Hematopoietic multipotent progenitor cell treated with erythropoietin and hydrocortisone succinate and interleukin-3 and kit ligand, for 6 days (in vitro differentiated cells): ENCODE results near the gene ARHGAP26.
A peak's percentile ranks its signal among the peaks of the same experiment; 100 is the strongest.

Experiments used
- DNase-seq: peaks from one replicate; pipeline ENCODE4 v3.0.0-alpha.2; 2015

Gene ARHGAP26

GRCh38 chr5:143053780-143054179 lies 283.6 kb downstream of the ARHGAP26 start:
- DNase-seq = no peak

GRCh38 chr5:143054480-143054941 lies 284.3 kb downstream of the ARHGAP26 start:
- DNase-seq = peak; percentile 31

GRCh38 chr5:143055596-143056338 lies 285.6 kb downstream of the ARHGAP26 start:
- DNase-seq = no peak

GRCh38 chr5:143056339-143056704 lies 286.1 kb downstream of the ARHGAP26 start:
- no peak for DNase-seq

GRCh38 chr5:143056792-143057579 lies 286.8 kb downstream of the ARHGAP26 start:
- no peak for DNase-seq

- peak; percentile 7 for DNase-seq
Measured at GRCh38 chr5:143057580-143057999, 287.4 kb downstream of the ARHGAP26 start.

DNA sequence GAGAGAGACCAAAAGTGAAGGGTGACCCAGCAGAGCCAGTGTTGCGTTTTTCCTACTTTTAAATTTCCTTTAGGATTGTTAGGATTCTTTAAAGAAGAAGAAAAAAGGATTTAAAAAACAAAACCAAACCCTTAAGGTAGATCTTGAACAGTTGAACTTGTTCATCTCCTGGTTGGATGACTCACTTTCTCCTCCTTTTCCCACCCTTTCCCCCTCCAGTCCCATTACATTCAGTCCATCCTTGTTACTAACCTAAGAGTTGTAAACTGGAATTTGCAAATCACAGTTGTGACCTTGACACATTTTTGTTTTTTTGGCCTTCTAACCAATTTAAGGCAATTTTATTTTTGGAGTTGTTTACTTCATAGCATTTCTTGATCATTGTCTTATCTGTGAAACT lies 289.2 kb downstream of the ARHGAP26 start:
- DNase-seq = no peak

DNA sequence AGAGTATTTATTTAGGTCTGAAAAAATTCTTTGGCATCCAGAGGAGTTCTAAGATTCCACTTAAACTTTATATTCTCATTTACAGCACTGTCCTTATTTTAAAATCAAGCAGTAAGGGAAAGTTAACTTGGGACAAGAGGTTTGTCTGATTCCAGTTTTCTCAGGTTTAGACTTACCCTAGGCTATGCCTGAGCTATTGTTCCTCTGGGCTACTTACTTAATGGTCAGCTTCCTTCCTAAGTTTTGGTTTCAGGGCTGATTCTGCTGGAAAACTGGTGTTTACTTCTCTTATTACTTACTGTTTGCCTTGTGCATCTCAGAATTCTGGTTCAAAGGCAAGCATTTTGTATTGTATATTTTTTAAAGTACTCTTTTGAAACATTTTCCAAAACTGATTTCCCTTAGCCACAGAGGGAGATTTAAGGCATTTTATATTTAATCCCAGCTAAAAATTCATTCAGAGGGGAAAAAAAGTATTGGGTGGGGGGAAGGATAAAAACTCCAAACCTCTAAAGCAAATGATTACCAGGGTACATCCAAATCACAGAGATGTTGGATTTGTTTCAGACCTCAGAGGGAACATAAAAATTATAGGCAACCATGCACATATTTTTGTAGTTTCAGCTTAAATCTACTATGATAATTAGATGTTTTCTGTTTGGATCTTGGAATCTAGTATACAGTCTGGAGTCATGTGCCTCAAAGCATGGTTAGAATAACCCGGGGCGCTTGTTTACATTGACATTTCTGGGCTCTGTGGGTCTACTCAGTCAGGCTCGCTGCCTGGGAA lies 290.0 kb downstream of the ARHGAP26 start:
- no peak for DNase-seq

- DNase-seq = no peak
Measured at GRCh38 chr5:143061161-143061945, 291.2 kb downstream of the ARHGAP26 start.

DNA sequence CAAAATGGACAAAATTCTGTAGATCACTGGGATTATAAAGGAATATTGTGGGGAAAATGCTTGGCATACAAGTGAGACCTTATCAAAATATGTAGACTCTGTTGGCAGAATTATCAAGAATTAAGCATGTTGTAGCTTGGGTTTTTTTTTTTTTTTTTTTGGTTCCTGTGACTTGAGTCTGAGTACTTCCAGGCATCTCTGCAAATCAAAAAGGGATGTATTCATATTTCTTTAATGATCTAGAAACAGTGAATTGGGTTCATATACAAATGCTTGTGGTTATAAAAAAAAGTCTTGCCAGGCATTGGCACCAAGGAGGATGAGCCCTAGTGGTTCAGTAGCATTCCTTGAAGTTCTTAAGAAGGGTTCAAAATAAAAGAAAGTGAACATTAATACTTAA lies 292.2 kb downstream of the ARHGAP26 start:
- no peak for DNase-seq

DNA sequence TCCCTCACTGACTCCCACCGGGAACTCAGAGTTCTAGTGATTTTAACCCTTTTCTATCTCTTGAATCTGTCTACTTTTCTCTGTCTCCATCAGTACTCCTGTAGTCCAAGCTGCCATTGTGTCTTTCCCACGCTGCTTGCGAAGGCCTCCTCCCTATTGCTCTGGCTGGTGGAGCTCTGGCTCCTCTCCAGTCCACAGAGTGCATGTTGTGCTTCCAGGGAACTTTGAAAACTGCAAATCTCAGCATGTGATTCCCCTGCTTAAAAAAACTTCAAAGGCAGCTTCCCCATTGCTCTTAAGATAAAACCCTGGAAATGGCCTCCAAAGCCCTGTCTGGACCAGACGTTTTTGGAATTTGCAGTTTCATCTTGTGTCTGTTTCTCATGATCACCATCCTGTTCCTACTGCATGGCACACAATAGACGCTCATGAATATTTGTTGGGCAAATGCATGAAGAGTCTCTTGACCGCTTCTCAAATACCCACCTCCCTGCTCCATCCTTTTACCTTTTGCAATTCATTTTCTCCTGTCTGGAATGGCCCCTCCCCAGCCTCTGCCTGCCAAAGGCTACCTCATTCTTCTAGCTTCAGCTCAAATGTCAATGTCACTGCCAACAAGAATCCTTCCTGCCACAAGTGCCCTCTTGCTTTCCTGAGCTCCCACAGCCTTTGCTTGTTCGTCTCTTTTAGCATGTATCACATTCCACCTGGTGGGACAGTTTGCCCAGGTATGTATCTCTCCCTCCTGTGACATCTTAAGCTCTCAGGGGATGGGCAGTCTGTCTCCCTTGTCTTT lies 293.2 kb downstream of the ARHGAP26 start:
- no peak for DNase-seq

DNA sequence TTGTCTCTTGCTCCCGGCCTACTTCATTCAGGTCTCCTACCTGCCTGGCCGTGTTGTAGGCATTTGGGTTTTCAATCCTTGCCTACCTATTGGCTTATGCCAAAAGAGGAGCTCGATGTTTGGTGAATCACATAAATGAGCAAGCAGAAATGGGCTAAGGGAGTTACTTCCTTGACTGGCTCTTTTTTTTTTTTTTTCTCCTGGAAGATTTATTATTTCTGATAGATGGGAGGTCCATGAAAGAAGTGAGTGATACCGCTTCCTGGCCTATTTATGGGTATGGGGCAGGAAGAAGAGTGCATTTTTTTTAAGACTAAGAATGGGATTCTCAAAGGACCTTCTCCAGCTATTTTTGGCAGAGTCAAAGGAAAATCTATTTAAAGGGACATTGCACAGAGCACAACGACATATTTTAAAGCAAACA lies 294.1 kb downstream of the ARHGAP26 start:
- no peak for DNase-seq

DNA sequence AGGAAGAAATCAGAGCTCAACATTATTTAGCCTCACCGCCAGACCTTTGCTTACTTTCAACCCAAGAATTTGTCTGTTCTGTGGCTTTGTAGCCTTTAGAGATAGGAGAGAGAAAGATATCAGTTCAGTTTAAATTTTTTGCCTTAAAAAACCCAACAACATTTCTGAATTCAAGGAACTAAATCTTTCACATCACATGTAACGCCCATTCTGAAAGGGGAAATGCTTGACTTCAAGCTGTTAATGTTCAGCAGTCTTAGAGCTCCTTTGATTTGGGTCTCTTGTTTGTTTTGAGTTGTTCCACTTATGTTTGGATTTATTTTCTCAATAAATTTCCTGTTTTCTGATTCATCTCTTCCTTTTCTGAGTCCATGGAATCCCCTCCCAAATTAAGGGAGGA lies 294.5 kb downstream of the ARHGAP26 start:
- peak; percentile 15 for DNase-seq

DNA sequence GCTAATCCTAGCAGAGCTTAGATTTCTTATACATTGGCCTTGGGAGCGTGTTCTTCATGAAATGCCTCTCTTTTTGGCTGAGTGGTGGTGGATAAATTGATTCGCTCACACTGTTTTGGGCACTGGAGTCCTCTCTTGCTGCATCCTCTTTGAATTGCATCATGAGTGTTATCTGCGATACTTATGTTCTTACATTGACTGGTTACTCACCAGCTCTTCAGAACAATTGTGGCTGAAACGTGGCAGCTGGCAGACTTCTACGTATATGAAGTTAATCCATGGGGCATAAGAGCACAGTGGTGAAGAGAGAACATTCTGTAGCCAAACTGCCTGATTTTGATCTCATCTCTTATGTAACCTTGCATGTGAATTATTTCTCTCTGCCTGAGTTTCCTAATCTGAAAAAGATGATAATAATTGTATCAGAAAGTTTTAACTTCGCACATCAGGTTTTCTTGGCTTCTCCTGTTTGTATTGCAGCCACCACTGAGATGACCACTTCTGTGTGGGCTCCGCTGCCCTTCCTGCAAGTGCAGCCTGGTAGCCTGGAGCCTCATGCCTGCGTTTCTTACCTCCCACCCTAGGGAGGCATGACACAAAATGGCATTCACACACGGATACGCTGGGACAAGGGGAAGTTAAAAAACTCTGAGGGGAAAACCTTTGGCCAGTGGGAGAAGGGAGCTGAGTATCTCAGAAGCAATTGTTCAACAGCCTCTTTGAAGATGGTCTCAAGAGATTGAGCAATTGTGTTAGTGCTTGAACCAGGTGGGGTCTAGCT lies 295.2 kb downstream of the ARHGAP26 start:
- peak; percentile 63 for DNase-seq

DNA sequence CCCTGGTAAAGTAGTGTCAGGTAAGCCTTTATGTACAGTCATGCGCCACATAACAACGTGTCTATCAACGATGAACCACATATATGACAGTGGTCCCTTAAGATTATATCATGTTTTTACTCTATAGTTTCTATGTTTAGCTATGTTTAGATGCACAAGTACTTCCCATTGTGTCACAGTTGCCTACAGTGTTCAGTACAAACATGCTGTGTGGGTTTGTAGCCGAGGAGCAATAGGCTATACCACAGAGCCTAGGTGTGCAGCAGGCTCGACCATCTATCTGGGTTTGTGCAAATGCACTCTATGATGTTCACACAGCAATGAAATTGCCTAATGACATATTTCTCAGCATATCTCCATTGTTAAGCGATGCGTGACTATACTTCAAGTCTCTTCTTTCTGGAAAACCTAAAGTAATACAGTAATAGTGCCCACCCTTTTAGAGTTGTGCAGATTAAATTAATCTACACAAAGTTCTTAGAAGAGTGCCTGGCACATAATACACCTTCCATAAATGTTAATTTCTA lies 295.9 kb downstream of the ARHGAP26 start:
- no peak for DNase-seq

DNA sequence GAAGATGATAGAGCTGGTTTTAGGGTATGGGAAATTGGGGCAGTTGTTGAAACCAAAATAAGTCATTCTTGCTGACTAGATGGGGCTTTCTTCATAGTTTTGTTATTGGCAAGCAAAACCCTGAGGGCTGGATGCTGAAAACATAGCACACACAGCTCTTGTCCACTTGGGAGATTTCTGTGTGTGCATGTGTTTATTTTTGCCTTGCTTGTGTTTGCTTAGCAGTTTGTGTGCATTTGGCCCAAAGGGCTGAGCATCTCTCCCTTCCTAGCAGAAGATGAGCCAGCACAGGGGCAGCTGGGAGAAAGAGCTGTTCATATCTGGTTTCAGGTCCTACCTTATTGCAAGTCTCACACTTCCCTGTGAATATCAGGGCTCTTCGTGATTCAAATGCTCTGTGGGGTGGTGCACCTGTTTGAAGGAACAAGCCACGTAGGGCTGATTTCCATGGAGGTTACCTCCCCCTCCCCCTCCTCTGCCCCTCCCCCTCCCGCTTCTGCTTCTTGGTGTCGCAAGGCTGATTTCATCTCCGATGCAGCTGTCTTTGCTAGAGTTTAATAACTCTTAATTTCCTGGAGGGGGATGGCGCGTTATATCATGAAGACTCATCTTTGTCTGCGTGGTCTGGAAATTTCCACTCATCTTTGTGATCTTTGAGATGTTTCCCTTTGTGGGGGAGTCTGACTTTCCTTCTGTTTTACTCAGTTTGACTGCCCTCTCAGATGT lies 296.5 kb downstream of the ARHGAP26 start:
- DNase-seq = peak; percentile 49

GRCh38 chr5:143068712-143069111 lies 298.5 kb downstream of the ARHGAP26 start:
- no peak for DNase-seq

- no peak for DNase-seq
Measured at GRCh38 chr5:143071927-143072326, 301.8 kb downstream of the ARHGAP26 start.

- DNase-seq = no peak
Measured at GRCh38 chr5:143072734-143073133, 302.6 kb downstream of the ARHGAP26 start.

DNA sequence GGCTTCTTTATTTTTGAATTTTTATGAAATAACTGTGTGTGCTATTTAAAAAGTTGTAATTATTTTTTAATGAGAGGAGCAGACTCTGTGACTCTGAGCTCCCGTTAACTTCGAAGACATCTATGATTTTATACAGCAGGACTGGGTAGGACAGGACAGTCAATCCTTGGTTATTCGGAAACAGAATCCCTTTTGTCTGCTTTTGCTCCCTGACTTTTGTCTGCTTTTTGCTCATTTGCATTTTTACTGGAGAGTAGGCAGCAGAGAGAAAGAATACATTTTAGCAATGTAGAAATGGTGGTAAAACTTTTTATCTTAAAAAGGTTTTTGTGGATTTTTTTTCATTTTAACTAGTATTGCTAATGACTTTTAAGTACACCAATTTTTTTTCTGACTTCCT lies 303.6 kb downstream of the ARHGAP26 start:
- DNase-seq = no peak
